Hepatocyte (in vitro differentiated cells): Measurements from ENCODE around the gene ATP13A2.

ENCODE experiments used
- EZH2 ChIP-seq: fragments of 200-600 bp; sonication (generic); IDR thresholded peaks from 2 replicates; pipeline ENCODE4 v1.6.1; 2016; ENCODE audit warnings: antibody characterized with exemption, mild to moderate bottlenecking, borderline replicate concordance
- EZH2phosphoT487 ChIP-seq: fragments of 200-600 bp; sonication (generic); IDR thresholded peaks from one replicate; pipeline ENCODE4 v1.6.1; 2018; ENCODE audit warnings: antibody characterized with exemption, mild to moderate bottlenecking, low read depth, moderate library complexity; ENCODE audit not compliant: unreplicated experiment, severe bottlenecking
- TF ChIP-seq, protein P1 (sequence below): fragments of 200-600 bp; sonication (generic); IDR thresholded peaks from 2 replicates; pipeline ENCODE4 v1.5.1; 2016; ENCODE audit warnings: antibody characterized with exemption, mild to moderate bottlenecking; ENCODE audit not compliant: poor library complexity

DNA sequence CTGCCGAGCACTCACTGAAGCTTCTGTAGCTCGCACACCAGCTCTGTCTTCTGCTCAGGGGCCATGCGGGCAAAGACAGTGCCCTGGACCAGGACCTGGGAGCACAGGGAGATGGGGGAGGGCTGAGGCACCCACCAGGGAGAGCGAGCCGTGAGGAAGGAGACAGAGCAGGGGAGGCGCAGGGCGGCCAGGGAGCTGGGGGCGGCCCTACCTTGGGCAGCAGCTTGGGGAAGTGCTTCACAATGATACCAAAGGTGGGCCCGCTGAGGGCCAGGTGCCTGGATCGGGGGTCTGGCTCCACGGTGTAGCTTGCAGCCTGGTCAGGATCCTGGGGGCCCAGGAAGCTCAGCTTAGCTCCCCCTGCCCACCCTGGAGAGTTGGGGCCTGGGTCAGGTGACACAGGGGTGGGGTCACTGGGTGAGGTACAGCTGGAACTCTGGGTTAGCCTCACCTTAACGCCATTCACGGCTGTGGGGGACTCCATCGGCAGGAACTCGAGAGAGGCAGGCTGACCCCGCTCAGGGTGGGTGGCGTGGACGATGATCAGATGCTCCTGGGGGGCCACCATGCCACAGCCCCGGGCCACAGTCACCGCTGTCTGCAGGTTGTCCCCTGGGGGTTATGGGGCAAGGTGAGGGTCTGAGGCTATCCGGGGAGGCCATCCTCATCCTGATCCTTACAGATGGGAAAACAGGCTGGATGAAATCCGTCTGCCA, 21.9 kb downstream of the ATP13A2 start:
- TF ChIP-seq EZH2 = no peak
- TF ChIP-seq, protein P1, sequence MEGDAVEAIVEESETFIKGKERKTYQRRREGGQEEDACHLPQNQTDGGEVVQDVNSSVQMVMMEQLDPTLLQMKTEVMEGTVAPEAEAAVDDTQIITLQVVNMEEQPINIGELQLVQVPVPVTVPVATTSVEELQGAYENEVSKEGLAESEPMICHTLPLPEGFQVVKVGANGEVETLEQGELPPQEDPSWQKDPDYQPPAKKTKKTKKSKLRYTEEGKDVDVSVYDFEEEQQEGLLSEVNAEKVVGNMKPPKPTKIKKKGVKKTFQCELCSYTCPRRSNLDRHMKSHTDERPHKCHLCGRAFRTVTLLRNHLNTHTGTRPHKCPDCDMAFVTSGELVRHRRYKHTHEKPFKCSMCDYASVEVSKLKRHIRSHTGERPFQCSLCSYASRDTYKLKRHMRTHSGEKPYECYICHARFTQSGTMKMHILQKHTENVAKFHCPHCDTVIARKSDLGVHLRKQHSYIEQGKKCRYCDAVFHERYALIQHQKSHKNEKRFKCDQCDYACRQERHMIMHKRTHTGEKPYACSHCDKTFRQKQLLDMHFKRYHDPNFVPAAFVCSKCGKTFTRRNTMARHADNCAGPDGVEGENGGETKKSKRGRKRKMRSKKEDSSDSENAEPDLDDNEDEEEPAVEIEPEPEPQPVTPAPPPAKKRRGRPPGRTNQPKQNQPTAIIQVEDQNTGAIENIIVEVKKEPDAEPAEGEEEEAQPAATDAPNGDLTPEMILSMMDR = no peak
- TF ChIP-seq EZH2phosphoT487 = no peak
